Measurements from ENCODE around the gene KLHL29.

The KLHL29 gene

DNA sequence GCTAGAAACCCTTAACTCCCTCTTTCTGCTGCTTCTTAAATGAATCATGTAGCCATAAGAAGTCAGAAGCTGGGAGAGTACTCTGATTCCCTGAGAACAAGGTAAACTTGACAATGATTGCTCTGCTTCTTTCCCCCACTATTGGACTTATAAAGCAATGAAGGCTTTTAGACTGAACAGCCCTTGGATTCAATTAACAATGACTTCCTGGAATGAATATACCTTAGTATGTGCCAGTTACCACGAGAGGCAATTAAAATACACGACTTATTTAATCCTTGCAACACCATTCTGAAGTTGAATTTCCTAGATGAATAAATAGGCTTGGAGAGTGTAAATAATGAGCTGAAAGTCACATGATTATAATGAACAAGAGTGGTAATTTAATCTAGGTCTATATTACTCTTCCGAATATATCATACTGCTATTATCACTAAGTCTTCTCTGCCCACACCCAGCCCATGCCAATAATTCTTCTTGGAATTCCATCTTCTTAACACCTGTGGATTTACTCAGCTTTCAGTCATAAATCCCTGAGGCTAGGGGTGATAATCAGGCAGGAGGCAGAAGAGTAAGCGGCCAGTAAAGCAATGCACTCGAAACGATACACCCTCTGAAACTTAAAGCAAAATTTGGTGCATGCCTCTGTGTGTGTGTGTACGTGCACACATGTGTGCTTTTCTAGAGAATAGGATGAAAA is 371.8 kb downstream of the KLHL29 start:
- no peak for DNase-seq

DNA sequence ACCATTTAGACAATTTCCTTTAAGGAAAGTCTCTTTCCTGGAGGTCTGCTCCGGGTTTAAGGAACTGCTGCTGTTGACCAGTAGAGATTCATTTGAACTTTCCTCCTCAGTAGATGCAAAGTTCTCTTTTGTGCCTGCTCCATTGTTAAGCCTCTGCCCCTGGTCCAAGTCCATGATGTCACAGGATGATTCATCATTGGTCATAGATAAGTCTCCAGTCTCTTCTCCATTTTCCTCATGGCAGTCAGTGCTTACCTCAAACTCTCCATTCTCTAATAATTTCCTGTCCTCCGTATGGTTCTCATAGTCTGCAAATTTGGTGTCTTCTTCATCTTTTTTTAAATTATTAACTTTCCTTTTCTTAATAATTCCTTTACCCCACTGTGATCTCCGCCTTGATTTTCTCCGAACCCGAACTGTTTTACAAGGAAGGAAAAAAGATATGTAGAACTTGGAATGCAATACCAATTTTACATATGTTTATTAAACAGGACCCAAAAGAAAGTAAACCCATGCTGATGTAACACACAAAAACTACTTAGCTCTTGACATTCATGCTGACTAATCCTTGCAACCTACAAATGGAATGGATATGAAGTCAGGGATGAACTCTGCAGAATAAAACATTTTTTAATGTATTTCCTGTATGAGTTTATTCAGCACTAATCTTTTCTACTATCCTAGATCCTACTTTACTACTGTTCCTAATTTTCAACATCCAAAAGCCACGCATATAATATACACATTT is 372.9 kb downstream of the KLHL29 start:
- no peak for DNase-seq

Measured in NCI-H2171 (cell line).